Bronchial epithelial cell (primary cell): Measurements from ENCODE around the gene PLA2G12A. TPM values are rescaled to one million over a fixed set of nuclear protein-coding genes. Genes with fewer than 3 reads are reported as not detected.
"Not testable (repeated sequence)": the region's sequence is repeated elsewhere in the genome, so short reads cannot be mapped to it uniquely, and the experiment has no call there.

Experiments
- DNase-seq: peaks from one replicate; pipeline ENCODE4 v3.0.0-alpha.2; 2010; ENCODE audit warnings: low read depth
- FAIRE-seq: peaks from 2 replicates; lab custom pipeline; 2011; peaks lifted over from hg19 to GRCh38; lab: Jason Lieb, UNC
- H3K27me3 ChIP-seq: 2 replicates; pipeline ENCODE4 v1.5.1; 2011; ENCODE audit warnings: low read length; ENCODE audit not compliant: control insufficient read depth, insufficient read depth
- H3K36me3 ChIP-seq: 2 replicates; pipeline ENCODE4 v1.5.1; 2011; ENCODE audit warnings: low read length; ENCODE audit not compliant: control insufficient read depth, insufficient read depth
- H3K4me3 ChIP-seq: 2 replicates; pipeline ENCODE4 v1.5.1; 2011; ENCODE audit warnings: mild to moderate bottlenecking, low read depth, low read length, control low read depth
- total RNA-seq: library from RNA; depleted of rRNA; stranded (reverse); fragments of >200 nt; gene quantifications from 2 replicates; pipeline ENCODE4 v1.2.1, GENCODE V29; 2014
- TF ChIP-seq, protein P1 (sequence below): IDR thresholded peaks from 2 replicates; pipeline ENCODE4 v1.5.1; 2011; ENCODE audit warnings: mild to moderate bottlenecking, moderate library complexity, low read length, control low read depth, inconsistent platforms; ENCODE audit not compliant: insufficient read depth, severe bottlenecking

PLA2G12A gene
- total RNA-seq, 1 donor from 2014 or later, result 54.0 TPM

- TF ChIP-seq, protein P1, sequence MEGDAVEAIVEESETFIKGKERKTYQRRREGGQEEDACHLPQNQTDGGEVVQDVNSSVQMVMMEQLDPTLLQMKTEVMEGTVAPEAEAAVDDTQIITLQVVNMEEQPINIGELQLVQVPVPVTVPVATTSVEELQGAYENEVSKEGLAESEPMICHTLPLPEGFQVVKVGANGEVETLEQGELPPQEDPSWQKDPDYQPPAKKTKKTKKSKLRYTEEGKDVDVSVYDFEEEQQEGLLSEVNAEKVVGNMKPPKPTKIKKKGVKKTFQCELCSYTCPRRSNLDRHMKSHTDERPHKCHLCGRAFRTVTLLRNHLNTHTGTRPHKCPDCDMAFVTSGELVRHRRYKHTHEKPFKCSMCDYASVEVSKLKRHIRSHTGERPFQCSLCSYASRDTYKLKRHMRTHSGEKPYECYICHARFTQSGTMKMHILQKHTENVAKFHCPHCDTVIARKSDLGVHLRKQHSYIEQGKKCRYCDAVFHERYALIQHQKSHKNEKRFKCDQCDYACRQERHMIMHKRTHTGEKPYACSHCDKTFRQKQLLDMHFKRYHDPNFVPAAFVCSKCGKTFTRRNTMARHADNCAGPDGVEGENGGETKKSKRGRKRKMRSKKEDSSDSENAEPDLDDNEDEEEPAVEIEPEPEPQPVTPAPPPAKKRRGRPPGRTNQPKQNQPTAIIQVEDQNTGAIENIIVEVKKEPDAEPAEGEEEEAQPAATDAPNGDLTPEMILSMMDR, result no peak
- no peak overlapping the region for H3K4me3 ChIP-seq
- DNase-seq, result no peak
- no peaks in the 10 kb centered on the region for H3K36me3 ChIP-seq
- FAIRE-seq, result no peak
- no peaks in the 10 kb centered on the region for H3K27me3 ChIP-seq
Measured at GRCh38 chr4:109683621-109684253, 46.1 kb downstream of the PLA2G12A start.

- H3K4me3 ChIP-seq, result no peak overlapping the region
- TF ChIP-seq, protein P1, result no peak
- no peaks in the 10 kb centered on the region for H3K27me3 ChIP-seq
- FAIRE-seq (no peak), DNase-seq (no peak)
- H3K36me3 ChIP-seq, result no peaks in the 10 kb centered on the region
Measured at GRCh38 chr4:109682875-109683274, 47.0 kb downstream of the PLA2G12A start.

DNA sequence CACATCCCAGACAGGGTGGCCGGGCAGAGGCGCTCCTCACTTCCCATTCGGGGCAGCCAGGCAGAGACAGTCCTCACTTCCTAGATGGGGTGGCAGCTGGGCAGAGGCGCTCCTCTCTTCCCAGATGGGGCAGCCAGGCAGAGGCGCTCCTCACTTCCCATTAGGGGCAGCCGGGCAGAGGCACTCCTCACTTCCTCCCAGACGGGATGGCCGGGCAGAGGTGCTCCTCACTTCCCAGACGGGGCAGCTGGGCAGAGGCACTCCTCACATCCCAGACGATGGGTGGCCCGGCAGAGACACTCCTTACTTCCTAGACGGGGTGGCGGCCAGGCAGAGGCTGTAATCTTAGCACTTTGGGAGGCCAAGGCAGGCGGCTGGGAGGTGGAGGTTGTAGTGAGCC, 50.9 kb downstream of the PLA2G12A start:
- not testable (repeated sequence) for H3K4me3 ChIP-seq, FAIRE-seq

DNA sequence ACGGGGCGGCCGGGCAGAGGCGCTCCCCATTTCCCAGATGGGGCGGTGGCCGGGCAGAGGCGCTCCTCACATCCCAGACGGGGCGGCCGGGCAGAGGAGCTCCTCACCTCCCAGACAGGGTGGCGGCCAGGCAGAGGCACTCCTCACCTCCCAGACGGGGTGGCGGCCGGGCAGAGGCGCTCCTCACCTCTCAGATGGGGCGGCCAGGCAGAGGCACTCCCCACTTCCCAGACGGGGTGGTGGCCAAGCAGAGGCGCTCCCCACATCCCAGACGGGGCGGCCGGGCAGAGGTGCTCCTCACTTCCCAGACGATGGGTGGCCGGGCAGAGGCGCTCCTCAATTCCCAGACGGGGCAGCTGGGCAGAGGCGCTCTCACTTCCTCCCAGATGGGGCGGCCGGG, 51.4 kb downstream of the PLA2G12A start:
- not testable (repeated sequence) for FAIRE-seq, DNase-seq, H3K4me3 ChIP-seq

More for the DNA sequence above, 50.9 kb downstream of the PLA2G12A start:
- H3K27me3 ChIP-seq, H3K36me3 ChIP-seq, DNase-seq: not testable (repeated sequence)

GRCh38 chr4:109676886-109677285, 53.0 kb downstream of the PLA2G12A start:
- FAIRE-seq, result no peak
- TF ChIP-seq, protein P1, result peak; percentile 8
- no peaks in the 10 kb centered on the region for H3K27me3 ChIP-seq
- no peak overlapping the region for H3K4me3 ChIP-seq
- H3K36me3 ChIP-seq, result no peaks in the 10 kb centered on the region
- no peak for DNase-seq

More for the DNA sequence above, 51.4 kb downstream of the PLA2G12A start:
- H3K27me3 ChIP-seq, H3K36me3 ChIP-seq: not testable (repeated sequence)

DNA sequence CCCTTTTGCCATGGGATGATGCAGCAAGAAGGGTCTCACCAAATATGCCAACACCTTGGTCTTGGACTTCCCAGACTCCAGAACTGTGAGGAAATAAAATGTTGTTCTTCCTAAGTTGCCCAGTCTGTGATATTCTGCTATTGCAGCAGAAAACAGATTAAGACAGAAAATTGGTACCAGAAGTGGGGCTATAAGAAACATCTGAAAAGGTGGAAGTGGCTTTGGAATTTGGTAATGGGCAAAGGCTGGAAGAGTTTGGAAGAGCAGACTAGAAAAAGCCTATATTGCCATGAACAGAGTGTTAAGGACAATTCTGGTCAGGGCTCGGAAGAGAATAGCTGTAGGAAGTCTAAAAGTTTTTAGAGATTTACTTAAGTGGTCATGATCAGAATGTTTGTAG, 54.0 kb downstream of the PLA2G12A start:
- DNase-seq (no peak), FAIRE-seq (no peak)
- TF ChIP-seq, protein P1, result no peak
- no peak overlapping the region for H3K4me3 ChIP-seq
- H3K27me3 ChIP-seq, result no peaks in the 10 kb centered on the region
- no peaks in the 10 kb centered on the region for H3K36me3 ChIP-seq

DNA sequence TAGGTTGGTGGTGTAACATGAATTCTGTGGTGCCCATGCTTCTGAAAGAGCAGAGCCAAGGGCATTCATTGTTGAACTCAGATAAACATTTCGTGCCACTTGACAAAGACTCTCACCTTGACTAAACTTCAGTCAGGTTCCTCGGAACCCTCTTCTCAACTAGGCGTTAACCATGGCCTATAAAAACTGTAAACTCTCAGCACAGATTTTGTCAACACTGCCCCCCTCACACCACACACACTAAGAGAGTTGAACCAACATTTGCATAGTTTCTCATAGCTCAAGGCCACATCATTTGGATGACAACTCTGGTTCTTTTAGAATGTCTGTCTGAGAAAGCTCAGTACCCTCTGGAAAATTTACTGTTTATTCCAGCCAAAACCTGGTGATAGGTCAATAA, 54.7 kb downstream of the PLA2G12A start:
- H3K36me3 ChIP-seq, result no peaks in the 10 kb centered on the region
- TF ChIP-seq, protein P1, result no peak
- H3K4me3 ChIP-seq, result no peak overlapping the region
- peak; percentile 14 for DNase-seq
- no peak for FAIRE-seq
- H3K27me3 ChIP-seq, result no peaks in the 10 kb centered on the region
